Neural progenitor cell (in vitro differentiated cells): ENCODE measurements around the gene NTPCR.

Experiments used
- EZH2 ChIP-seq: fragments of 200-600 bp; sonication (generic); IDR thresholded peaks from 2 replicates; pipeline ENCODE4 v1.6.1; 2017; ENCODE audit warnings: antibody characterized with exemption, mild to moderate bottlenecking, moderate library complexity
- EZH2phosphoT487 ChIP-seq: fragments of 200-600 bp; sonication (generic); IDR thresholded peaks from 2 replicates; pipeline ENCODE4 v1.6.1; 2017; ENCODE audit warnings: antibody characterized with exemption
- TF ChIP-seq, protein P1 (sequence below): fragments of 200-600 bp; sonication (generic); IDR thresholded peaks from 2 replicates; pipeline ENCODE4 v1.5.1; 2017; ENCODE audit warnings: antibody characterized with exemption, mild to moderate bottlenecking

DNA sequence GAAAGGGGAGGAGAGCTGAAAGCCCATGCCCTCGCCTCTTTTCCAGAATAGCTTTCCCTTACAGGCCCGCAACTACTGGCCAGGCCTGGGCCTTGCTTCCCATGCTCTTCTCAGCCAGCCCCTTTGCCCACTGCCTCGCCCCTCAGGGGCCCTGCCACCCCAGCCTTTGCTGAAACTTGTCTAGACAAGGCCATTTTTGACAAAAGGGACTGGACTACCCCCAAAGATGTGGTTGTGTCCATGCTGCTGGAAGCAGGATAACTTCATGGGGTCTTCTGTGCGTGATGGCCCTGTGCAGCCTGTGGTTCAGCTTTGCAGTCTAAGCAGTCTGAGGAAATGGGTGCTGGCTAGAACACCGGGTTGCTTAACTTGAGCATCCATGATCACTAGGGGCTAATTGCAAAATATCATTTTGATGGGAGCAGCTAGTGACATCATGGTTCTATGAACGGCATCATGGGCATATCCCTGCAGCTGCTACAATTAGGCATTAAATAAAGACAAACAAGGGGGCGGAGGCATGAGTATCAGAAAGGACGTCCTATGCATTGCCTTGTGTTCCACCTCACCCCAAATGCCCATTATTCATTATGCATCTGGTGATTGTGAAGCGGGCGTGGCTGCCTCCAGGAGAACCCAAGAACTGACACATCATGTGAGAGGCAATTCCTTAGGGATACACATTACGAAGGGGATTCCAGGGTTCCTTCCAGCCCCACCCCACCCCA is 36.8 kb downstream of the NTPCR start:
- TF ChIP-seq, protein P1, sequence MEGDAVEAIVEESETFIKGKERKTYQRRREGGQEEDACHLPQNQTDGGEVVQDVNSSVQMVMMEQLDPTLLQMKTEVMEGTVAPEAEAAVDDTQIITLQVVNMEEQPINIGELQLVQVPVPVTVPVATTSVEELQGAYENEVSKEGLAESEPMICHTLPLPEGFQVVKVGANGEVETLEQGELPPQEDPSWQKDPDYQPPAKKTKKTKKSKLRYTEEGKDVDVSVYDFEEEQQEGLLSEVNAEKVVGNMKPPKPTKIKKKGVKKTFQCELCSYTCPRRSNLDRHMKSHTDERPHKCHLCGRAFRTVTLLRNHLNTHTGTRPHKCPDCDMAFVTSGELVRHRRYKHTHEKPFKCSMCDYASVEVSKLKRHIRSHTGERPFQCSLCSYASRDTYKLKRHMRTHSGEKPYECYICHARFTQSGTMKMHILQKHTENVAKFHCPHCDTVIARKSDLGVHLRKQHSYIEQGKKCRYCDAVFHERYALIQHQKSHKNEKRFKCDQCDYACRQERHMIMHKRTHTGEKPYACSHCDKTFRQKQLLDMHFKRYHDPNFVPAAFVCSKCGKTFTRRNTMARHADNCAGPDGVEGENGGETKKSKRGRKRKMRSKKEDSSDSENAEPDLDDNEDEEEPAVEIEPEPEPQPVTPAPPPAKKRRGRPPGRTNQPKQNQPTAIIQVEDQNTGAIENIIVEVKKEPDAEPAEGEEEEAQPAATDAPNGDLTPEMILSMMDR, result no peak
- TF ChIP-seq EZH2 (no peak), EZH2phosphoT487 (no peak)
